IMR-90 (cell line): ENCODE data around the gene BAIAP2. TPM values are rescaled to one million over a fixed set of nuclear protein-coding genes. Genes with fewer than 3 reads are reported as not detected.

ENCODE experiments used
- ATAC-seq: fragments of 200-7000 bp; cut with Tn5 transposase; 2 replicates; pipeline ENCODE4 v1.9.1; 2020; ENCODE audit warnings: low read depth, mild to moderate bottlenecking, moderate library complexity
- BruUV-seq: library from RNA; stranded (reverse); fragments of 400-500 nt; replicated peaks from 2 replicates; lab custom pipeline; 2021; lab: Mats Ljungman, UMichigan
- CTCF ChIA-PET: fragments of 300-600 bp; formaldehyde crosslinking; extraction: SDS; loops from one replicate; lab custom pipeline; 2021; ENCODE audit warnings: antibody characterized with exemption; lab: Yijun Ruan, JAX
- POLR2A ChIA-PET: fragments of 300-600 bp; sonication (Branson Sonifier 250); formaldehyde crosslinking; loops from one replicate; lab custom pipeline; 2022; ENCODE audit warnings: antibody characterized with exemption; ENCODE audit not compliant: unreplicated experiment; lab: Charles Lee
- DNase-seq: peaks from one replicate; pipeline ENCODE4 v3.0.0; 2013
- H2AFZ ChIP-seq: replicated peaks from 2 replicates; pipeline ENCODE3; 2013; ENCODE audit warnings: low read length, mild to moderate bottlenecking; ENCODE audit not compliant: poor library complexity
- H2AK5ac ChIP-seq: 2 replicates; pipeline ENCODE4 v1.6.1; 2013; ENCODE audit warnings: low read depth, low read length, inconsistent platforms
- H2AK9ac ChIP-seq: replicated peaks from 2 replicates; pipeline ENCODE3; 2013; ENCODE audit warnings: mild to moderate bottlenecking, low read depth, low read length, moderate library complexity; ENCODE audit not compliant: poor library complexity
- H2BK120ac ChIP-seq: 2 replicates; pipeline ENCODE4 v1.6.1; 2013; ENCODE audit warnings: low read depth, low read length, inconsistent platforms
- H2BK15ac ChIP-seq: 3 replicates; pipeline ENCODE4 v1.6.1; 2013; ENCODE audit warnings: low read depth, low read length, inconsistent platforms
- H2BK20ac ChIP-seq: 2 replicates; pipeline ENCODE4 v1.6.1; 2013; ENCODE audit warnings: low read depth, mild to moderate bottlenecking, inconsistent platforms, low read length, moderate library complexity
- H2BK5ac ChIP-seq: 2 replicates; pipeline ENCODE4 v1.6.1; 2013; ENCODE audit warnings: mild to moderate bottlenecking, low read depth, low read length, inconsistent platforms; ENCODE audit not compliant: poor library complexity, severe bottlenecking
- H3K14ac ChIP-seq: replicated peaks from 2 replicates; pipeline ENCODE4 v1.6.1; 2013; ENCODE audit warnings: low read depth, low read length, inconsistent platforms
- H3K18ac ChIP-seq: 2 replicates; pipeline ENCODE4 v1.6.1; 2013; ENCODE audit warnings: low read depth, low read length, control low read depth
- H3K23ac ChIP-seq: 2 replicates; pipeline ENCODE4 v1.6.1; 2013; ENCODE audit warnings: low read depth, low read length, inconsistent platforms
- H3K27ac ChIP-seq: 2 replicates; pipeline ENCODE4 v1.5.1; 2013; ENCODE audit warnings: mild to moderate bottlenecking, control low read depth, low read length; ENCODE audit not compliant: insufficient read depth
- H3K27me3 ChIP-seq: 2 replicates; pipeline ENCODE4 v1.6.1; 2013; ENCODE audit warnings: low read length; ENCODE audit not compliant: control insufficient read depth, insufficient read depth
- H3K36me3 ChIP-seq: 2 replicates; pipeline ENCODE4 v1.6.1; 2013; ENCODE audit warnings: low read length, mixed read lengths; ENCODE audit not compliant: control insufficient read depth, insufficient read depth
- H3K4ac ChIP-seq: 2 replicates; pipeline ENCODE4 v1.6.1; 2013; ENCODE audit warnings: low read depth, low read length, inconsistent platforms
- H3K4me1 ChIP-seq: 2 replicates; pipeline ENCODE4 v1.6.1; 2013; ENCODE audit warnings: low read length, mixed read lengths; ENCODE audit not compliant: control insufficient read depth, insufficient read depth
- H3K4me2 ChIP-seq: 2 replicates; pipeline ENCODE4 v1.6.1; 2013; ENCODE audit warnings: low read depth, mild to moderate bottlenecking, control low read depth, low read length, moderate library complexity
- H3K4me3 ChIP-seq: 2 replicates; pipeline ENCODE4 v1.5.1; 2013; ENCODE audit warnings: low read depth, mild to moderate bottlenecking, control low read depth, low read length, moderate library complexity; ENCODE audit not compliant: insufficient read depth
- H3K56ac ChIP-seq: 2 replicates; pipeline ENCODE4 v1.6.1; 2013; ENCODE audit warnings: low read length, inconsistent platforms; ENCODE audit not compliant: insufficient read depth; ENCODE audit errors: extremely low read depth
- H3K79me1 ChIP-seq, 2 experiments: 2 replicates each; pipeline ENCODE4 v1.6.1; 2013; ENCODE audit warnings: low read length in 2 of 2, inconsistent platforms in 1 of 2, low read depth in 1 of 2
- H3K9ac ChIP-seq: 2 replicates; pipeline ENCODE4 v1.6.1; 2013; ENCODE audit warnings: low read depth, low read length, control low read depth
- H3K9me1 ChIP-seq: 2 replicates; pipeline ENCODE4 v1.6.1; 2013; ENCODE audit warnings: low read length, inconsistent platforms; ENCODE audit not compliant: insufficient read depth
- H3K9me3 ChIP-seq: 2 replicates; pipeline ENCODE4 v1.6.1; 2013; ENCODE audit warnings: low read length; ENCODE audit not compliant: control insufficient read depth, insufficient read depth
- H4K20me1 ChIP-seq: 2 replicates; pipeline ENCODE4 v1.6.1; 2013; ENCODE audit warnings: low read length, inconsistent platforms; ENCODE audit not compliant: insufficient read depth
- H4K5ac ChIP-seq: 2 replicates; pipeline ENCODE4 v1.6.1; 2013; ENCODE audit warnings: mild to moderate bottlenecking, low read depth, low read length, control low read depth
- H4K8ac ChIP-seq, 2 experiments: 2 replicates each; pipeline ENCODE4 v1.6.1; 2013; ENCODE audit warnings: low read depth in 2 of 2, low read length in 2 of 2, control low read depth in 1 of 2, inconsistent platforms in 1 of 2
- H4K91ac ChIP-seq: 2 replicates; pipeline ENCODE4 v1.6.1; 2013; ENCODE audit warnings: low read depth, low read length, inconsistent platforms; ENCODE audit not compliant: insufficient read depth
- BHLHE40 ChIP-seq: fragments of 150-350 bp; IDR thresholded peaks from 2 replicates; pipeline ENCODE4 v1.6.1; 2016; ENCODE audit warnings: mild to moderate bottlenecking, low read depth, low read length
- CTCF ChIP-seq: conservative IDR thresholded peaks from 2 replicates; pipeline ENCODE4 v1.5.1; 2012; ENCODE audit warnings: mild to moderate bottlenecking, low read depth, low read length, improper control_type of control experiment
- MAFK ChIP-seq: IDR thresholded peaks from 2 replicates; pipeline ENCODE4 v1.6.1; 2012; ENCODE audit warnings: low read depth, low read length, improper control_type of control experiment
- WGBS, 2 experiments: methylation state at CpG; one replicate each; pipeline versions ENCODE4 v1.1.5 to v1.1.7; 2013; ENCODE audit warnings: missing lambda C conversion rate in 2 of 2; ENCODE audit not compliant: insufficient read length in 1 of 2; ENCODE audit errors: extremely low coverage in 2 of 2; 5-methylcytosine and 5-hydroxymethylcytosine counted together
- dilution Hi-C: fragments of 300-500 bp; cut with HindIII; formaldehyde crosslinking; loops from one replicate; pipeline ENCODE4 v1.14.3; 2018; ENCODE audit warnings: low sequenced_read_pairs; ENCODE audit not compliant: unreplicated experiment
- in situ Hi-C: fragments of 300-500 bp; cut with MboI; formaldehyde crosslinking; loops from 3 replicates; pipeline ENCODE4 v1.14.3; 2019; ENCODE audit warnings: low sequenced_read_pairs, inconsistent platforms, mixed read lengths
- intact Hi-C: fragments of 100-400 bp; cut with micrococcal nuclease; formaldehyde crosslinking; loops from 2 replicates; pipeline ENCODE4 v1.10.0; 2022
- polyA plus RNA-seq, 3 experiments: library from polyadenylated mRNA; depleted of rRNA; stranded (reverse); fragments of >200 nt; gene quantifications; 2 replicates each; pipeline ENCODE4 v1.2.3, GENCODE V29; 2012; ENCODE audit warnings: low replicate concordance in 1 of 3
- total RNA-seq: library from RNA; depleted of rRNA; stranded (reverse); fragments of >200 nt; gene quantifications from 2 replicates; pipeline ENCODE4 v1.2.3, GENCODE V29; 2012

Gene BAIAP2
- total and polyA plus RNA-seq, 2 of the 4 experiments (the other 2 are of a cell fraction): 18.3 to 32.6 TPM

- H3K27ac ChIP-seq: no peak overlapping the region
- ChIA-PET CTCF (no interaction called here), POLR2A (interaction anchor here (0.6 kb wide), 1 partner anchor 109 kb away, joined by 3 read pairs; no protein-coding TSS in a partner anchor)
- no peak overlapping the region for H3K18ac ChIP-seq
- no peak overlapping the region for H3K14ac ChIP-seq
- H3K4ac ChIP-seq: no peak overlapping the region; the same call in 1 of the 2 replicates
- intact Hi-C loops (no loop called here), in situ Hi-C loops (no loop called here), dilution Hi-C loops (no loop called here)
- H2AK5ac ChIP-seq: no peak overlapping the region
- no peak overlapping the region for H3K9ac ChIP-seq
- peaks cover 9% of the 10 kb centered on the region for H3K4me1 ChIP-seq
- no peak overlapping the region for H3K23ac ChIP-seq
- H3K9me1 ChIP-seq: no peaks in the 10 kb centered on the region
- no TSS peak for BruUV-seq
- peaks cover 28% of the 10 kb centered on the region for H3K27me3 ChIP-seq
- H2AK9ac ChIP-seq: peak overlapping the region; percentile 69
- H3K56ac ChIP-seq: no peak overlapping the region
- no peak overlapping the region for H2BK5ac ChIP-seq
- H4K91ac ChIP-seq: no peak overlapping the region
- H4K8ac ChIP-seq: no peak overlapping the region
- ATAC-seq: peak; percentile 49
- H2AFZ ChIP-seq: peak overlapping the region; percentile 65
- no peaks in the 10 kb centered on the region for H3K9me3 ChIP-seq
- TF ChIP-seq BHLHE40: peak; percentile 40; the same call in 1 of the 2 replicates
- TF ChIP-seq CTCF: no peak
- no peak for TF ChIP-seq MAFK
- H3K4me2 ChIP-seq: peak overlapping the region; percentile 75
- peak overlapping the region; percentile 25 for H3K4me3 ChIP-seq
- H2BK20ac ChIP-seq: no peak overlapping the region
- H2BK15ac ChIP-seq: no peak overlapping the region
- peaks cover 12% of the 10 kb centered on the region; the same call in 1 of the 2 replicates for H3K36me3 ChIP-seq
- H4K20me1 ChIP-seq: peaks cover 7% of the 10 kb centered on the region; the same call in 1 of the 2 replicates
- no peak overlapping the region for H4K5ac ChIP-seq
- DNase-seq: no peak
- no peak overlapping the region for H2BK120ac ChIP-seq
- 13% methylated on average over 7 of the region's 72 CpGs; no CpG with 5 or more reads in 1 of the 2 experiments for WGBS, 2 experiments
- no peaks in the 10 kb centered on the region for H3K79me1 ChIP-seq
These were observed 31.1 kb upstream of the BAIAP2 start for GRCh38 chr17:81003711-81004475.
